GM18526 (cell line): ENCODE results near the gene TTLL11.

Source experiments
- POLR2A ChIP-seq: IDR thresholded peaks from 3 replicates; pipeline ENCODE4 v1.6.1; 2011; ENCODE audit not compliant: insufficient read length; ENCODE audit errors: extremely low read depth

The TTLL11 gene

GRCh38 chr9:121798941-121799340 is 294.2 kb downstream of the TTLL11 start:
- TF ChIP-seq POLR2A, result no peak

GRCh38 chr9:121797081-121797480 is 296.0 kb downstream of the TTLL11 start:
- TF ChIP-seq POLR2A, result no peak

- no peak for TF ChIP-seq POLR2A
Observed at GRCh38 chr9:121790841-121791240, 302.3 kb downstream of the TTLL11 start.

GRCh38 chr9:121788686-121789366 is 304.3 kb downstream of the TTLL11 start:
- no peak for TF ChIP-seq POLR2A

- no peak for TF ChIP-seq POLR2A
Observed at GRCh38 chr9:121786998-121787422, 306.1 kb downstream of the TTLL11 start.

- no peak for TF ChIP-seq POLR2A
Observed at GRCh38 chr9:121786543-121786948, 306.6 kb downstream of the TTLL11 start.

GRCh38 chr9:121785673-121786542 is 307.2 kb downstream of the TTLL11 start:
- no peak for TF ChIP-seq POLR2A

GRCh38 chr9:121784731-121785411 is 308.2 kb downstream of the TTLL11 start:
- no peak for TF ChIP-seq POLR2A

GRCh38 chr9:121783521-121784507 is 309.3 kb downstream of the TTLL11 start:
- TF ChIP-seq POLR2A, result no peak

- TF ChIP-seq POLR2A, result no peak
Observed at GRCh38 chr9:121783111-121783510, 310.0 kb downstream of the TTLL11 start.

- TF ChIP-seq POLR2A, result no peak
Observed at GRCh38 chr9:121782514-121783110, 310.5 kb downstream of the TTLL11 start.

GRCh38 chr9:121781701-121782464 is 311.2 kb downstream of the TTLL11 start:
- TF ChIP-seq POLR2A, result no peak

GRCh38 chr9:121781145-121781548 is 312.0 kb downstream of the TTLL11 start:
- no peak for TF ChIP-seq POLR2A
